Thyroid gland (tissue), 4 donors: ENCODE results near the gene UPF1. TPM values are rescaled to one million over a fixed set of nuclear protein-coding genes. Genes with fewer than 3 reads are reported as not detected.

ENCODE experiments used
- DNase-seq, 2 donors: peaks; one replicate each; pipeline ENCODE4 v3.0.0-alpha.2; 2019
- H3K27ac ChIP-seq, 3 donors: fragments of 200-600 bp; sonication (generic); 1 replicate in 2 of 3; 2 replicates in 1 of 3; pipeline ENCODE4 v1.5.1; 2016 to 2019; ENCODE audit warnings: mild to moderate bottlenecking in 1 of 3, moderate library complexity in 1 of 3
- H3K27me3 ChIP-seq: fragments of 200-600 bp; sonication (generic); one replicate; pipeline ENCODE4 v1.5.1; 2019
- H3K36me3 ChIP-seq, 2 donors: fragments of 200-600 bp; sonication (generic); one replicate each; pipeline ENCODE4 v1.5.1; 2016 to 2019
- H3K4me1 ChIP-seq, 2 donors: fragments of 200-600 bp; sonication (generic); one replicate each; pipeline ENCODE4 v1.5.1; 2017 to 2019
- H3K4me3 ChIP-seq, 3 donors: fragments of 200-600 bp; sonication (generic); replicated peaks in 1 of 3; 1 replicate in 2 of 3; 2 replicates in 1 of 3; pipeline ENCODE4 v1.5.1; 2016; ENCODE audit warnings: mild to moderate bottlenecking in 1 of 3
- H3K9me3 ChIP-seq: fragments of 200-600 bp; sonication (generic); one replicate; pipeline ENCODE4 v1.5.1; 2017
- POLR2A ChIP-seq, 2 donors: fragments of 450-650 bp; IDR thresholded peaks; one replicate each; pipeline ENCODE4 v1.6.1; 2017; ENCODE audit warnings: antibody characterized with exemption in 2 of 2, mild to moderate bottlenecking in 2 of 2, moderate library complexity in 1 of 2
- WGBS, 2 donors: methylation state at CpG; one replicate each; pipeline ENCODE4 v1.1.5; 2017; 5-methylcytosine and 5-hydroxymethylcytosine counted together
- intact Hi-C: fragments of 100-400 bp; cut with DNase I; formaldehyde crosslinking; loops from one replicate; pipeline ENCODE4 v1.15.1; 2023
- total RNA-seq, 4 donors: library from RNA; depleted of rRNA; stranded (reverse); fragments of >200 nt; gene quantifications; one replicate each; pipeline ENCODE4 v1.2.3, GENCODE V29; 2016
- TF ChIP-seq, protein P1 (sequence below), 6 experiments: fragments of 200-600 bp in 3 of 6; fragments of 450-650 bp in 3 of 6; sonication (generic) in 3 of 6; IDR thresholded peaks; one replicate each; pipeline ENCODE4 v1.5.1; 2016 to 2019; ENCODE audit warnings: antibody characterized with exemption in 6 of 6, mild to moderate bottlenecking in 2 of 6, inconsistent platforms in 1 of 6, moderate library complexity in 1 of 6

UPF1 gene
- total RNA-seq, 4 donors from 2014 or later: 56.7 to 122 (median 79.6) TPM

DNA sequence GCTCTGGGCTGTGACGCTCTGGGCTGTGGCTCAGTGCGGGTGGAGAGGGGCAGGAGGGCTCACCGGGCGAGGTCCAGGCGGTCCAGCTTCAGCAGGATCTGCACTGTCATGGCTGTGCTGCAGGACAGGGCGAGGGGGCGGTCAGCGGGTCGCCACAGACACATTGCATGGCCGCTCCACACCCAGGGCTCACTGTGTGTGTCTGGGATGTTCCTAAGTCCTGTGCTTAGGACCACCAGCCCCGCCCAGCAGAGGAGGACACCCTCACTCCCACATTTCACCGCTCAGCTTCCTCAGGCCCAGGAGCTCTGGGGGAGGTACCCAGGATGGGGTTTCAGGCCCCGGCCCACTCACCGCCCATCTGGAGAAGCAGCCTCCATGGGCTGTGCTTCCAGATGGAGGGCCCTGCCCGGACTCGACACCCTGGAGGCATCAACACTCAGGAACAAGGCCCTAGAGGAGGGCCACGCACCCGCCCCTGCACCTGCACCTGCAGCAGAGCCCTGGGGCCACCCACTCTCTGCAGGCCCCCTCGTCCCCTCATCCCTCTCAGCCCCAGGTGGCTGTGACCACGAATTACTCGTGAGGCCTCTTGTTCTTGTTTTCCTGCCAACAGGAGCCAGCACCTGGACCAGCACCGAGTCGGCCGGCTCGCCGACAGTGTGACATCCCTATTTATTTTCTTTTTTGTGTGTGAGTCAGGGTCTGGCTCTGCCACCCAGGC lies 73.9 kb downstream of the UPF1 start:
- Histone ChIP-seq H3K9me3 (no peaks in the 10 kb centered on the region), H3K36me3 (peaks cover 35 to 51% of the 10 kb centered on the region in 2 donors), H3K27ac (no peak overlapping the region), H3K27me3 (no peaks in the 10 kb centered on the region), H3K4me1 (no peaks in the 10 kb centered on the region), H3K4me3 (no peak overlapping the region)
- DNase-seq: no peak
- 92 to 93% methylated on average over 19 to 22 of the region's 26 CpGs for WGBS, 2 donors
- intact Hi-C loops: no loop called here
- TF ChIP-seq, protein P1, sequence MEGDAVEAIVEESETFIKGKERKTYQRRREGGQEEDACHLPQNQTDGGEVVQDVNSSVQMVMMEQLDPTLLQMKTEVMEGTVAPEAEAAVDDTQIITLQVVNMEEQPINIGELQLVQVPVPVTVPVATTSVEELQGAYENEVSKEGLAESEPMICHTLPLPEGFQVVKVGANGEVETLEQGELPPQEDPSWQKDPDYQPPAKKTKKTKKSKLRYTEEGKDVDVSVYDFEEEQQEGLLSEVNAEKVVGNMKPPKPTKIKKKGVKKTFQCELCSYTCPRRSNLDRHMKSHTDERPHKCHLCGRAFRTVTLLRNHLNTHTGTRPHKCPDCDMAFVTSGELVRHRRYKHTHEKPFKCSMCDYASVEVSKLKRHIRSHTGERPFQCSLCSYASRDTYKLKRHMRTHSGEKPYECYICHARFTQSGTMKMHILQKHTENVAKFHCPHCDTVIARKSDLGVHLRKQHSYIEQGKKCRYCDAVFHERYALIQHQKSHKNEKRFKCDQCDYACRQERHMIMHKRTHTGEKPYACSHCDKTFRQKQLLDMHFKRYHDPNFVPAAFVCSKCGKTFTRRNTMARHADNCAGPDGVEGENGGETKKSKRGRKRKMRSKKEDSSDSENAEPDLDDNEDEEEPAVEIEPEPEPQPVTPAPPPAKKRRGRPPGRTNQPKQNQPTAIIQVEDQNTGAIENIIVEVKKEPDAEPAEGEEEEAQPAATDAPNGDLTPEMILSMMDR (IDR thresholded peaks at IDR 0.05): no peak
- no peak for TF ChIP-seq POLR2A (IDR thresholded peaks at IDR 0.05)

DNA sequence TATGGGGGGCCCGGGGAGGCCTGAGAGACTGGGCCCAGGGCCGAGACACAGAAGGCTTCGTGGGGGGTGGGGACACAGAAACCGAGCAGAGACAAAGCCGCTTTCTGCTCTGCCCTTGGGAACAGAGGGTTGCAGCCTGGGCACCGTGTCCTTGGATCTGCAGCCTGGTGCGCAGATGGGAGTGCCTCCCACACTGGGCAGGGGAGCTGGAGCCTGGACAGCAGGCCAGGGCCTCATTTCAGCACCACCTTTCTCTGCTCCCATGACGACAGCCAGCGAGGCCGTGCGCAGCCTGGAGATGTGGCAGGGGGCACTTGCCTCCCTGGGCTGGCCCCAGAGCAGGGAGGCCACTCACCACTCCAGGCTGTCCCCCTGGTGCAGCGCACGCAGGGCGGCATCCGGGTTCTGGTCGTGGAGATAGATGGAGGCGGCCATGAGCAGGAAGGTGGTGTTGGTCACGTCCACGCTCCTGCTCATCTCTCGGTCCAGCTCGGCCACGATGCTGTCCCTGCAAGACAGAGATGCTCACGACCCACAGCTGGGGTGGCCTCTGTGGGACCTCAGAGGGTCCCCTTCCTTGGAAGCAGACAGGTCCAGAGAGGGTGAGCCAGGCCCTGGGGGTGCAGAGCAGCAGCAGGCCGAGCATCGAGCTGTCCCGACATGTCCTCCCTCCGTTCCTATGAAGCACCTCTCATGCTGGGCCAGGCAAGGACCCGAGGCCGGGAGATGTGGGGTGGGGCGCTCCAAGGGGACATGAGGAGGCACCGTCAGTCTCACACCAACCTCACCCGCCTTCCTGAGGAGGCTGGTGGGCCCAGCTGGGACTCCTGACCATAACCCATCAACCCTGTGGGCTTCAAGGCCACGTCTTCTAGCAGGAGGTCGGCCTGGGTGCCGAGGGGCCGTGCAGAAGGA lies 75.1 kb downstream of the UPF1 start:
- H3K9me3 ChIP-seq: no peaks in the 10 kb centered on the region
- no peaks in the 10 kb centered on the region for H3K27me3 ChIP-seq
- TF ChIP-seq, protein P1 (IDR thresholded peaks at IDR 0.05): no peak
- TF ChIP-seq POLR2A (IDR thresholded peaks at IDR 0.05): no peak
- 93 to 94% methylated on average over 19 to 26 of the region's 36 CpGs for WGBS, 2 donors
- no peak overlapping the region for H3K4me3 ChIP-seq
- intact Hi-C loops: no loop called here
- no peak for DNase-seq
- peaks cover 40 to 49% of the 10 kb centered on the region in 2 donors for H3K36me3 ChIP-seq
- no peaks in the 10 kb centered on the region for H3K4me1 ChIP-seq
- no peak overlapping the region for H3K27ac ChIP-seq

DNA sequence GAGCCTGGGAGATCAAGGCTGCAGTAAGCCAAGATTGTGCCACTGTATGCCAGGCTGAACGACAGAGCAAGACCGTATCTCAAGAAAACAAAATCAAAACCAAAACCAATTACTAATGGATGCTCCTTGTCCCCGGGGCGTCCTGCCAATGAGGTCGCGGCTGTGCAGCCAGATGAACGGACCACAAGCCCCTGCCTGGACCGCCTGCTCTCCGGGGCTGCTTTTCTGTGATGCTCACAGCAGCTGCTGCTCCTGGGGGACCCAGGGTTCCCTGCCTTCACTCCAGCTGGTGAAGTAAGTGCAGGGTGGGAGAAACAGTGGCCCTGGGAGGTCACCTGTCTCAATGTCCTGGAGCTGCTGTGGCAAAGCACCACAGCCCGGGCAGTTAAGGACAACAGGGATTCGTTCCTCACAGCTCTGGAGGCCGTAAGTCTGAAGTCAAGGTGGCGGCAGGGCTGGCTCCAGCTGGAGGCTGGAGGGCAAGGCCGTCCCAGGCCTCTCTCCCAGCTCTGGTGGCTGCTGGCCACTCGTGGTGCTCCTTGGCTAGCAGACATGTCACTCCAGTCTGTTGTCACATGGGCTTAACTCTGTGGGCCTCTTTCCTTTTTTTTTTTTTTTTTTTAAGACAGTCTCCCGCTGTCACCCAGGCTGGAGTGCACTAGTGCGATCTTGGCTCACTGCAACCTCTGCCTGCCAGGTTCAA lies 77.3 kb downstream of the UPF1 start:
- Histone ChIP-seq H3K4me1 (no peaks in the 10 kb centered on the region), H3K36me3 (peaks cover 40 to 51% of the 10 kb centered on the region in 2 donors), H3K27ac (no peak overlapping the region), H3K9me3 (no peaks in the 10 kb centered on the region), H3K4me3 (no peak overlapping the region), H3K27me3 (no peaks in the 10 kb centered on the region)
- TF ChIP-seq, protein P1 (IDR thresholded peaks at IDR 0.05): no peak
- TF ChIP-seq POLR2A (IDR thresholded peaks at IDR 0.05): no peak
- WGBS, 2 donors: 92 to 98% methylated on average over 14 to 16 of the region's 17 CpGs
- no peak for DNase-seq
- intact Hi-C loops: no loop called here

DNA sequence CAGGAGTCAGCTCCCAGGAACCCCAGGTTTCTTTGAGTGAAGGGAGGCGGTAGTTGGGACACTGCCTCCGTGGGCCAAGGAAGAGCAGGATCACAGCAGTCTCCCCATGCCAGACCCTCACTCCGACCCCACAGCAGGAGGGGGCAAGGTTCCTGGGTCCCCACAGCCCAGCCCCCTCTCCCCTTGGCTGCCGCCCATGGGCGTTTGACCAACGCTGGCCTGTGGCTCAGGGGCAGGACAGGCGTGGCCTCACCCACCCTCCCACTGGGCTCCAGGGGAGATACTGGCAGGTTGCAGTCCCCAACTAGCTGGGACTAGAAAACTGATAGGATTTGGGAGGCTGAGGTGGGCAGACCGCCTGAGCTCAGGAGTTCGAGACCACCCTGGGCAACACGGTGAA lies 78.3 kb downstream of the UPF1 start:
- Histone ChIP-seq H3K36me3 (peaks cover 31 to 45% of the 10 kb centered on the region in 2 donors), H3K4me3 (no peak overlapping the region), H3K9me3 (no peaks in the 10 kb centered on the region), H3K27me3 (no peaks in the 10 kb centered on the region), H3K4me1 (no peaks in the 10 kb centered on the region), H3K27ac (no peak overlapping the region)
- intact Hi-C loops: loop anchor here (5.0 kb wide), 1 partner anchor 77 kb away; no protein-coding TSS in a partner anchor
- no peak for TF ChIP-seq POLR2A (IDR thresholded peaks at IDR 0.05)
- TF ChIP-seq, protein P1 (IDR thresholded peaks at IDR 0.05): no peak
- DNase-seq: no peak
- 89 to 90% methylated on average over 10 of the region's 10 CpGs for WGBS, 2 donors
